ENCODE data around the gene FAM241B. TPM values are rescaled to one million over a fixed set of nuclear protein-coding genes. Genes with fewer than 3 reads are reported as not detected.

FAM241B gene
- polyA plus RNA-seq, 3 donors from 2014 or later, result 0.47 to 0.84 TPM; not detected in 1

GRCh38 chr10:69677985-69678654 lies 48.1 kb downstream of the FAM241B start:
- H3K9me3 Mint-ChIP-seq, result no peaks in the 10 kb centered on the region
- DNase-seq, result no peak
- H3K27me3 Mint-ChIP-seq (ENCODE audit: low read depth in 3 of 3), result peaks cover 0 to 5% (median 5%) of the 10 kb centered on the region in 3 donors
- no peak overlapping the region for H3K4me3 Mint-ChIP-seq
- no peaks in the 10 kb centered on the region for H3K36me3 Mint-ChIP-seq
- H3K4me1 Mint-ChIP-seq, result no peaks in the 10 kb centered on the region
- no peak overlapping the region for H3K27ac Mint-ChIP-seq

GRCh38 chr10:69679736-69680135 lies 49.7 kb downstream of the FAM241B start:
- Mint-ChIP-seq H3K27ac (no peak overlapping the region), H3K27me3 (ENCODE audit: low read depth in 3 of 3) (peaks cover 0 to 6% (median 5%) of the 10 kb centered on the region in 3 donors), H3K9me3 (no peaks in the 10 kb centered on the region), H3K4me1 (no peaks in the 10 kb centered on the region), H3K4me3 (no peak overlapping the region), H3K36me3 (no peaks in the 10 kb centered on the region)
- DNase-seq, result no peak

GRCh38 chr10:69680610-69681009 lies 50.6 kb downstream of the FAM241B start:
- Mint-ChIP-seq H3K27ac (no peak overlapping the region), H3K4me1 (no peaks in the 10 kb centered on the region), H3K36me3 (no peaks in the 10 kb centered on the region), H3K27me3 (ENCODE audit: low read depth in 3 of 3) (peaks cover under 1 to 9% (median 5%) of the 10 kb centered on the region in 3 donors), H3K9me3 (no peaks in the 10 kb centered on the region), H3K4me3 (no peak overlapping the region)
- no peak for DNase-seq

GRCh38 chr10:69681436-69681835 lies 51.4 kb downstream of the FAM241B start:
- no peaks in the 10 kb centered on the region for H3K4me1 Mint-ChIP-seq
- H3K36me3 Mint-ChIP-seq, result no peaks in the 10 kb centered on the region
- H3K4me3 Mint-ChIP-seq, result no peak overlapping the region
- peaks cover 4 to 9% (median 5%) of the 10 kb centered on the region in 3 donors for H3K27me3 Mint-ChIP-seq (ENCODE audit: low read depth in 3 of 3)
- no peak for DNase-seq
- no peak overlapping the region for H3K27ac Mint-ChIP-seq
- no peaks in the 10 kb centered on the region for H3K9me3 Mint-ChIP-seq

- H3K27ac Mint-ChIP-seq, result no peak overlapping the region
- DNase-seq, result no peak
- H3K27me3 Mint-ChIP-seq (ENCODE audit: low read depth in 3 of 3), result peaks cover 2 to 7% (median 5%) of the 10 kb centered on the region in 3 donors
- no peak overlapping the region for H3K4me3 Mint-ChIP-seq
- no peaks in the 10 kb centered on the region for H3K9me3 Mint-ChIP-seq
- H3K4me1 Mint-ChIP-seq, result no peaks in the 10 kb centered on the region
- H3K36me3 Mint-ChIP-seq, result no peaks in the 10 kb centered on the region
Observed at GRCh38 chr10:69682955-69683474, 53.0 kb downstream of the FAM241B start.

Other genes with a start within 250 kb of the FAM241B start
- under 1 TPM; 0.22 to 0.96 (median 0.26) TPM for gene TACR2, start 213.3 kb upstream of the FAM241B start, polyA plus RNA-seq
- 1 to 10 TPM in 1 of 3 donors, under 1 TPM in 1, not detected in 1; 0.39 to 2.4 TPM for gene TSPAN15, start 178.8 kb upstream of the FAM241B start, polyA plus RNA-seq
- not detected for gene NEUROG3, start 56.8 kb upstream of the FAM241B start, polyA plus RNA-seq
- gene COL13A1, start 171.7 kb downstream of the FAM241B start, polyA plus RNA-seq, result 1 to 10 TPM; 1.0 to 6.0 (median 1.6) TPM

Measured in immature natural killer cell (primary cell).